Spleen (tissue), 7 donors: ENCODE results near the gene TIAM1.

Experiments used
- CTCF ChIP-seq, 11 experiments: fragments of 200-600 bp in 7 of 11; fragments of 450-650 bp in 4 of 11; sonication (generic) in 4 of 11; IDR thresholded peaks in 8 of 11; conservative IDR thresholded peaks in 3 of 11; 1 replicate in 7 of 11; 2 replicates in 4 of 11; pipeline versions ENCODE4 v1.4.0 to v1.8.0; 2016 to 2021; ENCODE audit warnings: antibody characterized with exemption in 11 of 11, inconsistent platforms in 4 of 11, mild to moderate bottlenecking in 1 of 11
- POLR2A ChIP-seq, 3 donors: fragments of 450-650 bp; IDR thresholded peaks; one replicate each; pipeline ENCODE4 v1.5.1; 2017; ENCODE audit warnings: antibody characterized with exemption in 3 of 3, mild to moderate bottlenecking in 1 of 3
- donor health status: DM: no; HTN: no; CAD: no; lungs with moderate emphysema.
- donor health status: DM: no; HTN: no; CAD: no.
- donor health status: DM: no; HTN: no; CAD: no.

- TF ChIP-seq POLR2A (IDR thresholded peaks at IDR 0.05) (no peak), CTCF (IDR thresholded peaks at IDR 0.05 in 8 of 11, conservative IDR thresholded peaks at IDR 0.05 in 3 of 11) (no peak)
These were observed 158.4 kb downstream of the TIAM1 start for GRCh38 chr21:31185663-31186062.
